ENCODE measurements around the gene ZCCHC7. TPM values are rescaled to one million over a fixed set of nuclear protein-coding genes. Genes with fewer than 3 reads are reported as not detected.

The ZCCHC7 gene
- polyA plus RNA-seq, 1 donor from 2014 or later = 10.9 TPM

DNA sequence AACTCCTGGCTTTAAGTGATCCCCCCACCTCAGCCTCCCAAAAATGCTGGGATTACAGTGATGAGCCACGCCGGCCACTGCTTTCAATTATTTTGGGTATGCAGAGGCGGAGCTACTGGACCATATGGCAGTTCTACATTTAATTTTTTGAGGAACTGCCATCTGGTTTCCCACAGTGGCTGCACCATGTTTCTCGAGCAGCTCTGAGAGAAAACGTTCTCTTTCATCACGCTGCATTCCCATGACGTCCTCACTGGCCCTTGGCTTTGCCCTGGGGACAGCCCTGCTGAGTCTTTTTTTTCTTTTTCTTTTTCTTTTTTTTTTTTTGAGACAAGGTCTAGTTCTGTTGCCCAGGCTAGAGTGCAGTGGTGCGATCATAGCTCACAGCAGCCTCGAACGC is 266.6 kb downstream of the ZCCHC7 start:
- no peak overlapping the region for H3K4me3 ChIP-seq (ENCODE audit: low read length)
- no peaks in the 10 kb centered on the region for H3K9me3 ChIP-seq (ENCODE audit: low read length)
- H3K9me2 ChIP-seq (ENCODE audit: insufficient read depth, low read length) = no peaks in the 10 kb centered on the region
- no peaks in the 10 kb centered on the region for H3K27me3 ChIP-seq (ENCODE audit: insufficient read depth, low read depth, low read length)
- H2AFZ ChIP-seq (ENCODE audit: low read depth, low read length) = no peak overlapping the region
- no peaks in the 10 kb centered on the region for H4K20me1 ChIP-seq (ENCODE audit: insufficient read depth)
- no peaks in the 10 kb centered on the region for H3F3A ChIP-seq (ENCODE audit: insufficient read depth, low read length, poor library complexity, severe bottlenecking)
- H3K9ac ChIP-seq (ENCODE audit: low read length) = no peak overlapping the region
- no peaks in the 10 kb centered on the region for H3K36me3 ChIP-seq (ENCODE audit: insufficient read depth, low read length)
- H3K27ac ChIP-seq (ENCODE audit: low read length) = no peak overlapping the region
- no peaks in the 10 kb centered on the region for H3K79me2 ChIP-seq (replicated peaks; ENCODE audit: insufficient read depth, low read length)
- no peak overlapping the region for H3K4me2 ChIP-seq (ENCODE audit: low read length)
- TF ChIP-seq, protein P1, sequence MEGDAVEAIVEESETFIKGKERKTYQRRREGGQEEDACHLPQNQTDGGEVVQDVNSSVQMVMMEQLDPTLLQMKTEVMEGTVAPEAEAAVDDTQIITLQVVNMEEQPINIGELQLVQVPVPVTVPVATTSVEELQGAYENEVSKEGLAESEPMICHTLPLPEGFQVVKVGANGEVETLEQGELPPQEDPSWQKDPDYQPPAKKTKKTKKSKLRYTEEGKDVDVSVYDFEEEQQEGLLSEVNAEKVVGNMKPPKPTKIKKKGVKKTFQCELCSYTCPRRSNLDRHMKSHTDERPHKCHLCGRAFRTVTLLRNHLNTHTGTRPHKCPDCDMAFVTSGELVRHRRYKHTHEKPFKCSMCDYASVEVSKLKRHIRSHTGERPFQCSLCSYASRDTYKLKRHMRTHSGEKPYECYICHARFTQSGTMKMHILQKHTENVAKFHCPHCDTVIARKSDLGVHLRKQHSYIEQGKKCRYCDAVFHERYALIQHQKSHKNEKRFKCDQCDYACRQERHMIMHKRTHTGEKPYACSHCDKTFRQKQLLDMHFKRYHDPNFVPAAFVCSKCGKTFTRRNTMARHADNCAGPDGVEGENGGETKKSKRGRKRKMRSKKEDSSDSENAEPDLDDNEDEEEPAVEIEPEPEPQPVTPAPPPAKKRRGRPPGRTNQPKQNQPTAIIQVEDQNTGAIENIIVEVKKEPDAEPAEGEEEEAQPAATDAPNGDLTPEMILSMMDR (IDR thresholded peaks at IDR 0.05; ENCODE audit: poor library complexity, severe bottlenecking) = no peak
- TF ChIP-seq EP300 (conservative IDR thresholded peaks at IDR 0.05; ENCODE audit: poor library complexity, severe bottlenecking) = no peak
- TF ChIP-seq EZH2 (IDR thresholded peaks at IDR 0.05; ENCODE audit: borderline replicate concordance, insufficient read depth, low read length, poor library complexity, severe bottlenecking) = no peak
- TF ChIP-seq RAD21 (conservative IDR thresholded peaks at IDR 0.05) = no peak
- no peak for TF ChIP-seq SMC3 (conservative IDR thresholded peaks at IDR 0.05; ENCODE audit: poor library complexity)

DNA sequence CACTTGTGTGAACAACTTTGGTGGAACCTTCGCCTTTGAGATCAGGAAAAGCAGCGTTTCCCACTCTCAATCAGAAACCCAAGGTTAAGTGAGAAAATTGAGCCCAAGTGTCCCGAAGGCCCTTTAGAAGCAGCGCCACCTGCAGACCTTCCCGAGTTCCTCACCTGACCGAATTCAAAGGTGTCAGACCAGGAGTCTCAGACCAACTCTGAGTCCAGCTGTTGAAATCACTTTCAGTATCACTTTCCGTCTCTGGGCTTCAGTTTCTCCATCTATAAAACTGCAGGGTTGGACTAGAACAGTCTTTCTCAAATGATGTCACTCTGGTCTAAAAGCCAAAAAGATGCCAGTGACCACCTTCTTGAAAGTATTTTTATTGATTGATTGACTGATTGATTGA is 270.4 kb downstream of the ZCCHC7 start:
- no peaks in the 10 kb centered on the region for H3F3A ChIP-seq (ENCODE audit: insufficient read depth, low read length, poor library complexity, severe bottlenecking)
- no peaks in the 10 kb centered on the region for H3K9me3 ChIP-seq (ENCODE audit: low read length)
- H3K27me3 ChIP-seq (ENCODE audit: insufficient read depth, low read depth, low read length) = no peaks in the 10 kb centered on the region
- no peak overlapping the region for H3K27ac ChIP-seq (ENCODE audit: low read length)
- TF ChIP-seq SMC3 (conservative IDR thresholded peaks at IDR 0.05; ENCODE audit: poor library complexity) = no peak
- no peak for TF ChIP-seq MXI1 (conservative IDR thresholded peaks at IDR 0.05; ENCODE audit: poor library complexity, severe bottlenecking)
- TF ChIP-seq TAF1 (IDR thresholded peaks at IDR 0.05; ENCODE audit: low read depth) = no peak
- no peak for TF ChIP-seq RAD21 (conservative IDR thresholded peaks at IDR 0.05)
- TF ChIP-seq, protein P1 (IDR thresholded peaks at IDR 0.05; ENCODE audit: poor library complexity, severe bottlenecking) = no peak
- TF ChIP-seq EZH2 (IDR thresholded peaks at IDR 0.05; ENCODE audit: borderline replicate concordance, insufficient read depth, low read length, poor library complexity, severe bottlenecking) = no peak
- TF ChIP-seq EP300 (conservative IDR thresholded peaks at IDR 0.05; ENCODE audit: poor library complexity, severe bottlenecking) = no peak
- TF ChIP-seq POLR2AphosphoS5 (IDR thresholded peaks at IDR 0.05) = no peak
- TF ChIP-seq, protein P2, sequence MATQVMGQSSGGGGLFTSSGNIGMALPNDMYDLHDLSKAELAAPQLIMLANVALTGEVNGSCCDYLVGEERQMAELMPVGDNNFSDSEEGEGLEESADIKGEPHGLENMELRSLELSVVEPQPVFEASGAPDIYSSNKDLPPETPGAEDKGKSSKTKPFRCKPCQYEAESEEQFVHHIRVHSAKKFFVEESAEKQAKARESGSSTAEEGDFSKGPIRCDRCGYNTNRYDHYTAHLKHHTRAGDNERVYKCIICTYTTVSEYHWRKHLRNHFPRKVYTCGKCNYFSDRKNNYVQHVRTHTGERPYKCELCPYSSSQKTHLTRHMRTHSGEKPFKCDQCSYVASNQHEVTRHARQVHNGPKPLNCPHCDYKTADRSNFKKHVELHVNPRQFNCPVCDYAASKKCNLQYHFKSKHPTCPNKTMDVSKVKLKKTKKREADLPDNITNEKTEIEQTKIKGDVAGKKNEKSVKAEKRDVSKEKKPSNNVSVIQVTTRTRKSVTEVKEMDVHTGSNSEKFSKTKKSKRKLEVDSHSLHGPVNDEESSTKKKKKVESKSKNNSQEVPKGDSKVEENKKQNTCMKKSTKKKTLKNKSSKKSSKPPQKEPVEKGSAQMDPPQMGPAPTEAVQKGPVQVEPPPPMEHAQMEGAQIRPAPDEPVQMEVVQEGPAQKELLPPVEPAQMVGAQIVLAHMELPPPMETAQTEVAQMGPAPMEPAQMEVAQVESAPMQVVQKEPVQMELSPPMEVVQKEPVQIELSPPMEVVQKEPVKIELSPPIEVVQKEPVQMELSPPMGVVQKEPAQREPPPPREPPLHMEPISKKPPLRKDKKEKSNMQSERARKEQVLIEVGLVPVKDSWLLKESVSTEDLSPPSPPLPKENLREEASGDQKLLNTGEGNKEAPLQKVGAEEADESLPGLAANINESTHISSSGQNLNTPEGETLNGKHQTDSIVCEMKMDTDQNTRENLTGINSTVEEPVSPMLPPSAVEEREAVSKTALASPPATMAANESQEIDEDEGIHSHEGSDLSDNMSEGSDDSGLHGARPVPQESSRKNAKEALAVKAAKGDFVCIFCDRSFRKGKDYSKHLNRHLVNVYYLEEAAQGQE (IDR thresholded peaks at IDR 0.05; ENCODE audit: borderline replicate concordance) = no peak
- no peak overlapping the region for H3K9ac ChIP-seq (ENCODE audit: low read length)
- no peaks in the 10 kb centered on the region for H4K20me1 ChIP-seq (ENCODE audit: insufficient read depth)
- no peak overlapping the region for H3K4me2 ChIP-seq (ENCODE audit: low read length)
- H2AFZ ChIP-seq (ENCODE audit: low read depth, low read length) = no peak overlapping the region
- H3K79me2 ChIP-seq (replicated peaks; ENCODE audit: insufficient read depth, low read length) = no peaks in the 10 kb centered on the region
- no peaks in the 10 kb centered on the region for H3K9me2 ChIP-seq (ENCODE audit: insufficient read depth, low read length)
- H3K4me3 ChIP-seq (ENCODE audit: low read length) = no peak overlapping the region
- no peaks in the 10 kb centered on the region for H3K36me3 ChIP-seq (ENCODE audit: insufficient read depth, low read length)

All from neural cell (in vitro differentiated cells).